RWPE2 (cell line): ENCODE measurements around the gene NTF4.

Source experiments
- ATAC-seq: fragments of 200-7000 bp; cut with Tn5 transposase; 3 replicates; pipeline ENCODE4 v1.9.1; 2021; ENCODE audit warnings: low read depth
- DNase-seq: peaks from one replicate; pipeline ENCODE4 v3.0.0-alpha.2; 2020; ENCODE audit warnings: low spot score
- H3K27ac ChIP-seq: fragments of 450-650 bp; 2 replicates; pipeline ENCODE4 v1.5.1; 2017; ENCODE audit warnings: mild to moderate bottlenecking; ENCODE audit not compliant: poor library complexity, severe bottlenecking
- H3K27me3 ChIP-seq: fragments of 250-450 bp; sonication (Bioruptor Pico); 2 replicates; pipeline ENCODE4 v1.5.1; 2021; ENCODE audit warnings: mild to moderate bottlenecking, moderate library complexity; ENCODE audit not compliant: insufficient read depth, poor library complexity, severe bottlenecking
- H3K36me3 ChIP-seq: fragments of 250-450 bp; sonication (Bioruptor Pico); 2 replicates; pipeline ENCODE4 v1.5.1; 2020; ENCODE audit warnings: low read depth, mild to moderate bottlenecking, moderate library complexity
- H3K4me1 ChIP-seq: fragments of 250-450 bp; sonication (Bioruptor Pico); 2 replicates; pipeline ENCODE4 v1.5.1; 2021; ENCODE audit warnings: mild to moderate bottlenecking, moderate library complexity; ENCODE audit not compliant: insufficient read depth, poor library complexity, severe bottlenecking
- H3K4me3 ChIP-seq: fragments of 250-450 bp; sonication (Bioruptor Pico); 2 replicates; pipeline ENCODE4 v1.5.1; 2021; ENCODE audit warnings: mild to moderate bottlenecking, moderate library complexity; ENCODE audit not compliant: severe bottlenecking
- H3K9me3 ChIP-seq: fragments of 250-450 bp; sonication (Bioruptor Pico); 2 replicates; pipeline ENCODE4 v1.5.1; 2021; ENCODE audit warnings: mild to moderate bottlenecking, moderate library complexity; ENCODE audit not compliant: severe bottlenecking
- CTCF ChIP-seq: fragments of 450-650 bp; IDR thresholded peaks from one replicate; pipeline ENCODE4 v1.5.1; 2017; ENCODE audit warnings: mild to moderate bottlenecking, moderate library complexity; ENCODE audit not compliant: poor library complexity, severe bottlenecking

Gene NTF4

GRCh38 chr19:49086296-49086695, 21.7 kb upstream of the NTF4 start:
- H3K9me3 ChIP-seq = no peaks in the 10 kb centered on the region
- no peak for ATAC-seq

GRCh38 chr19:49085868-49086232, 21.2 kb upstream of the NTF4 start:
- no peaks in the 10 kb centered on the region for H3K27me3 ChIP-seq
- ATAC-seq = no peak
- peaks cover 3% of the 10 kb centered on the region for H3K4me1 ChIP-seq
- TF ChIP-seq CTCF = no peak
- H3K36me3 ChIP-seq = peaks cover 45% of the 10 kb centered on the region
- H3K9me3 ChIP-seq = no peaks in the 10 kb centered on the region
- no peak for DNase-seq
- H3K27ac ChIP-seq = peak overlapping the region; percentile 51
- peak overlapping the region; percentile 73 for H3K4me3 ChIP-seq

More at GRCh38 chr19:49086296-49086695, 21.7 kb upstream of the NTF4 start:
- TF ChIP-seq CTCF = no peak
- Histone ChIP-seq H3K27ac (peak overlapping the region; percentile 51), H3K4me3 (peak overlapping the region; percentile 73), H3K36me3 (peaks cover 50% of the 10 kb centered on the region), H3K27me3 (no peaks in the 10 kb centered on the region), H3K4me1 (peaks cover 3% of the 10 kb centered on the region)
- DNase-seq = no peak

- DNase-seq (peak; percentile 98), ATAC-seq (peak; percentile 93)
- Histone ChIP-seq H3K9me3 (no peaks in the 10 kb centered on the region), H3K27me3 (no peaks in the 10 kb centered on the region), H3K27ac (peak within 1 kb of the TSS; percentile 51), H3K36me3 (peaks cover 39% of the 10 kb centered on the region), H3K4me3 (peak within 1 kb of the TSS; percentile 73), H3K4me1 (peaks cover 3% of the 10 kb centered on the region)
- no peak for TF ChIP-seq CTCF
Measured at GRCh38 chr19:49085020-49085867, 20.6 kb upstream of the NTF4 start, which contains the start of gene SNRNP70. Gene SNRNP70 (plus strand): TSS chr19:49085451. CDS start chr19:49086415, 964 bp downstream.

DNA sequence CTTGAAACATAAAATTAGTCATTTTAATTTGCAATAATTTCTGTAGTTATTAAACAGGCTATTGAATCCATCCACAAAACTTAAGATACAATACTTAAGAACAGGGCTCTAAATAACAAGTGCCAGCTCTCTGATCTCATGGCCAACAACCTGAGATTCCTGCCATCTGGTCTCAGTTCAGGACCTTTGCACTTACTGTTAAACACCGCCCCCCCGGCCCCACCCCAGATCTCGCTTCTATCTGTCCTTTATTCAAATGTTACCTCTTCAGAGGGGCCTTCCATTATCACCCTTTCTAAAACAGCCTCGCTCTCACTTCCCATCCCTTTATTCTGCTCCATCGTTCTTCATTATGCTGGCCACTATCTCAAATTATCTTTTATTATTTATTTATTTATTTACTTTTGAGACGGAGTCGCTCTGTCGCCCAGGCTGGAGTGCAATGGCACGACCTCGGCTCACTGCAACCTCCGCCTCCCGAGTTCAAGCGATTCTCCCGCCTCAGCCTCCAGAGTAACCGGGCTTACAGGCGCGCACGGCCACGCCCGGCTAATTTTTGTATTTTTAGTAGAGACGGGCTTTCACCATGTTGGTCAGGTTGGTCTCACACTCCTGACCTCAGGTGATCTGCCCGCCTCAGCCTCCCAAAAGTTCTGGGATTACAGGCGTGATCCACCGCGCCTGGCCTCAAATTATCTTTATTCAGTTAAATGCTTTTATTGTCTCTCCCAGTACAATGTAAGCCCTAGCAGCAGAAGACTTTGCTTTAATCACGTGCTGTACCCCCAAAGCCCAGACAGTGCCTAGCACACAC, 19.8 kb upstream of the NTF4 start:
- peak overlapping the region; percentile 73 for H3K4me3 ChIP-seq
- no peak for DNase-seq
- H3K4me1 ChIP-seq = peaks cover 3% of the 10 kb centered on the region
- no peak for TF ChIP-seq CTCF
- peaks cover 34% of the 10 kb centered on the region for H3K36me3 ChIP-seq
- no peaks in the 10 kb centered on the region for H3K27me3 ChIP-seq
- H3K9me3 ChIP-seq = no peaks in the 10 kb centered on the region
- ATAC-seq = no peak
- peak overlapping the region; percentile 51 for H3K27ac ChIP-seq
